Choroid plexus epithelial cell (primary cell): ENCODE results near the gene SLC46A1.
A peak's percentile ranks its signal among the peaks of the same experiment; 100 is the strongest.

ENCODE experiments used
- DNase-seq: peaks from one replicate; pipeline ENCODE4 v3.0.0-alpha.2; 2010; ENCODE audit warnings: low read depth
- H3K4me3 ChIP-seq: 2 replicates; pipeline ENCODE4 v1.5.1; 2011; ENCODE audit warnings: low read depth, mild to moderate bottlenecking, control low read depth, low read length, moderate library complexity
- TF ChIP-seq, protein P1 (sequence below): conservative IDR thresholded peaks from 2 replicates; pipeline ENCODE4 v1.5.1; 2011; ENCODE audit warnings: low read depth, mild to moderate bottlenecking, control low read depth, inconsistent platforms, low read length, moderate library complexity

SLC46A1 gene

GRCh38 chr17:28381141-28381825, 24.7 kb downstream of the SLC46A1 start:
- TF ChIP-seq, protein P1, sequence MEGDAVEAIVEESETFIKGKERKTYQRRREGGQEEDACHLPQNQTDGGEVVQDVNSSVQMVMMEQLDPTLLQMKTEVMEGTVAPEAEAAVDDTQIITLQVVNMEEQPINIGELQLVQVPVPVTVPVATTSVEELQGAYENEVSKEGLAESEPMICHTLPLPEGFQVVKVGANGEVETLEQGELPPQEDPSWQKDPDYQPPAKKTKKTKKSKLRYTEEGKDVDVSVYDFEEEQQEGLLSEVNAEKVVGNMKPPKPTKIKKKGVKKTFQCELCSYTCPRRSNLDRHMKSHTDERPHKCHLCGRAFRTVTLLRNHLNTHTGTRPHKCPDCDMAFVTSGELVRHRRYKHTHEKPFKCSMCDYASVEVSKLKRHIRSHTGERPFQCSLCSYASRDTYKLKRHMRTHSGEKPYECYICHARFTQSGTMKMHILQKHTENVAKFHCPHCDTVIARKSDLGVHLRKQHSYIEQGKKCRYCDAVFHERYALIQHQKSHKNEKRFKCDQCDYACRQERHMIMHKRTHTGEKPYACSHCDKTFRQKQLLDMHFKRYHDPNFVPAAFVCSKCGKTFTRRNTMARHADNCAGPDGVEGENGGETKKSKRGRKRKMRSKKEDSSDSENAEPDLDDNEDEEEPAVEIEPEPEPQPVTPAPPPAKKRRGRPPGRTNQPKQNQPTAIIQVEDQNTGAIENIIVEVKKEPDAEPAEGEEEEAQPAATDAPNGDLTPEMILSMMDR: peak; percentile 47
- no peak overlapping the region for H3K4me3 ChIP-seq
- DNase-seq: peak; percentile 14

DNA sequence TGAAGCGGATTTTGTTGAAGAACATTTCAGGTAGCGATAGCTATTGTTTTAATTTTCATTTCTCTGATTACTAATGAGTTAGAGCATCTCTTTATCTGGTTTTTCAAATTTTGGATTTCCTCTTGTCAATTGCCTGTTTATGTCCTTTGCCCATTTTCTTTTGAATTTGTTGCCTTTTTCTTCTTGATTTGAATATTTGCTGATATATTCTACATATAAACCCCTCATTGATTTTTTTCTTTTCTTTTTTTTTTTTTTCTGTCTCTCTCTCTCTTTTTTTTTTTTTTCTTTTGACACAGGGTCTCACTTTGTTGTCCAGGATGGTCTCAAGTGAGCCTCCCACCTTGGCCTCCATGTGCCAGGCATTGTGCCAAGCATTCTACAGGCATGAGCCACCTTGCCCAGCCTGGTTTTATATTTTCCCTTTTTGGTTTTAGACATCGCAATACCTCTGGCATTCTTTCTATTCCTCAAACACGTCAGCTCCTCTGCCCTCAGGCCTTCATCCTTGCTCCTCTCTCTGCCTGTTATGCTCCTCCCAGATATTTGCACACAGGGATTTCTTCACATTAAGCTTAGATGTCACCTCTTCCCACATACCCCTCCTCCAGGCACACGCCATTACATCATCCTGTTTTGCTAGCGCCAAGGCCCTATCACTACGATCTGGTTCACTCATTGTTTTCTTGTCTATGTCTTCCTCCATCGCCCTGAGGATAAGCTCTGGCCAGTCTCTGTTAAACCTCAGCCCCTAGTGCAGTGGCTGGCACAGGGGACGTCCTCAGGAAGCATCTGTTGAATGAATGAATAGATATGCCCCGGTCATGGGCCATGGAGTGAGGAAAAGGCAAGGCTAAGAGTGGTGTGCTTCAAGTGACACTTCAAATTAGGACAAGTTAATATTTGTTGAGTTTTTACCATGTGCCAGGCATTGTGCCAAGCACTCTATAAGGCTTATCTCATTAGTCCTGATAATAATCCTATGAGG, 25.9 kb downstream of the SLC46A1 start:
- TF ChIP-seq, protein P1: no peak
- no peak overlapping the region for H3K4me3 ChIP-seq
- DNase-seq: peak; percentile 26

GRCh38 chr17:28372945-28373274, 33.1 kb downstream of the SLC46A1 start:
- DNase-seq: no peak
- no peak overlapping the region for H3K4me3 ChIP-seq
- TF ChIP-seq, protein P1: no peak

GRCh38 chr17:28372203-28372944, 33.6 kb downstream of the SLC46A1 start:
- peak; percentile 23 for DNase-seq
- peak overlapping the region; percentile 56 for H3K4me3 ChIP-seq
- TF ChIP-seq, protein P1: no peak

DNA sequence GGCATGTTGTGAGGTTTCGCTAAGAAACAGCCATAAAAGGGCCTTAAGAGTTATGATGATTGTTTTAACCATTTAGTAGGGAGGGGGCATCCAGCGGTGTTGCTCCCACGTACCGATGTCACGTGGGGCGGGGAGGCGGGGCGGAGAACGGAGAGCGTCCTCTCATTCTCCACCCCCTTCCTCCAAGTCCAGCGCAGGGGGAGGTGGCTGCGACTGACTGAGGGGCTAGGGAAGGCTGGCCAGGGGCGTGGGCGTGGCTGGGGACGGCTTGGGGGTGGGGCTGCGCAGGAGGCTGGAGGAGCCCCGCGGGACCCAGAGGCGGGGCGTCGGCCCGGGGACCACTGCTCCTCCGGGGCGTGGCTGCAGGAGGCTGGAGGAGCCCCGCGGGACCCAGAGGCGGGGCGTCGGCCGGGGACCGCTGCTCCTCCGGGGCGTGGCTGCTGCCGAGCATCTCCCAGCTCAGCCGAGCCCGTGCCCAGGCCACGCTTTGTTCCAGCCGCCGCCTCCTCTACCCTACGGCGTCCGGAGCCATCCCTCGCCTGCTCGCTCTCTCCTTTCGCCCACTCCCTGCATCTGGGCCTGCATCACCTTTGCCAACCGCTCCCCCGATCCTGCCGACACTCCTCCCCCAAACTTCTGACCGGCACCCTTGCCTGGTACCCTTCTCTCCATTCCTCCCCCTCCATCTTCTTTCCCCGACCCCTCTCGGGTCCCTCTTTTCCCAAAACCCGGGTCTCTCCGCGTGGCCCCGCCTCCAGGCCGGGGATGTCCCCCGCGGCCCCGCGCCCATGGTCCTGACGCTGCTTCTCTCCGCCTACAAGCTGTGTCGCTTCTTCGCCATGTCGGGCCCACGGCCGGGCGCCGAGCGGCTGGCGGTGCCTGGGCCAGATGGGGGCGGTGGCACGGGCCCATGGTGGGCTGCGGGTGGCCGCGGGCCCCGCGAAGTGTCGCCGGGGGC, 34.5 kb downstream of the SLC46A1 start, which contains the start of gene SARM1:
Gene SARM1 (plus strand): TSS at position 450 of the 958 bp plus-strand sequence. CDS start 339 bp downstream, at position 789.
- DNase-seq: peak; percentile 79
- TF ChIP-seq, protein P1: no peak
- peak within 1 kb of the TSS; percentile 56 for H3K4me3 ChIP-seq

GRCh38 chr17:28370744-28371103, 35.3 kb downstream of the SLC46A1 start:
- DNase-seq: no peak
- TF ChIP-seq, protein P1: no peak
- H3K4me3 ChIP-seq: no peak overlapping the region
